ENCODE data around the gene CGB2.

The CGB2 gene

DNA sequence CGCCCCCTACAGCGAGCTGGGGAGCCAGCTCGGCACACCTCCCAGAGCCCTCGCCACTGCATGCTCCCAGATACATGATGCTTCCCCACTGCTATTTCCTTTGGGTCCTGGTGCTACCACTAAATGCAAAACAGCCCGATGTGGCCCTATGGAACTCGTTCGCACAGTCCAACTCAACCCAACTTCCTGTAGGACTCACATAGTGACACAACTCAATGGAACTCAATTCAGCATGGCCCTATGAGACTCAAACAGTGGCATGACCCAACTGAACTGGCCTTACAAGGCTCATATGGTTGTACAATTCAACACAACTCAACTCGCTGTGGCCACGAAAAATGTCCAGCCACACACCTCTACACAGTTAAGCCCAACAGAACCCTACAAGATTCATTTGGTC lies 37.3 kb downstream of the CGB2 start:
- DNase-seq: no peak

DNA sequence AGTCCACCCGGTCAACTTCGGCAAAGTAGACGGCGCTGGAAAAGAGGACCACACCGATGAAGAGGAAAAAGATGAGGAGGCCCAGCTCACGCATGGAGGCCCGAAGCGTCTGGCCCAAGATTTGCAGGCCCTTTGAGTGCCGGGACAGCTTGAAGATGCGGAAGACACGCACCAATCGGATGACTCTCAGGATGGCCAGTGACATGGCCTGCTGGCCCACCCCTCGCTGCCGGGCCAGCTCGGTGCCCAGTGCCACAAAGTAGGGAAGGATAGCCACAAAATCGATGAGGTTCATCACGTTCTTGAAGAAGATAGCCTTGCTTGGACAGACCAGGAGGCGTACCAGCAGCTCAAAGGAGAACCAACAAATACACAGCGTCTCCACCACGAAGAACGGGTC lies 38.7 kb downstream of the CGB2 start:
- no peak for DNase-seq

- no peak for DNase-seq
These were observed 40.3 kb downstream of the CGB2 start for GRCh38 chr19:49071860-49072547.

- DNase-seq: no peak
These were observed 42.1 kb downstream of the CGB2 start for GRCh38 chr19:49073514-49074378.

- peak in 8 of 14 donors; percentile 11 to 46 (median 28) for DNase-seq
These were observed 43.2 kb downstream of the CGB2 start for GRCh38 chr19:49074869-49075268.

DNA sequence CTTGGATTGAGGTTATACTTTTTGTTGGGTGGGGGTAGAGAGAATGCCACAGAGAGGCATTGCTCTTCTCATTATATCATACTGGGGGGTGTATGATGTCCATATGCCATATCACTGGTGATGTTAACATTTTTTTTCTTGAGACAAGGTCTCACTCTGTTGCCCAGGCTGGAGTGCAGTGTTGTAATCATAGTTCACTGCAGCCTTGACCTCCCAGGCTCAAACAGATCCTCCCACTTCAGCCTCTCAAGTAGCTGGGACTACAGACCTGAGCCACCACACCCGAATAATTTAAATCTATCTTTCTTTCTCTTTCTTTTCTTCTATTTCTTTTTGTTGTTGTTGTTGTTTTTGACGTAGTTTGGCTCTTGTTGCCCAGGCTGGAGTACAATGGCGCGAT lies 48.7 kb downstream of the CGB2 start:
- DNase-seq: no peak

DNA sequence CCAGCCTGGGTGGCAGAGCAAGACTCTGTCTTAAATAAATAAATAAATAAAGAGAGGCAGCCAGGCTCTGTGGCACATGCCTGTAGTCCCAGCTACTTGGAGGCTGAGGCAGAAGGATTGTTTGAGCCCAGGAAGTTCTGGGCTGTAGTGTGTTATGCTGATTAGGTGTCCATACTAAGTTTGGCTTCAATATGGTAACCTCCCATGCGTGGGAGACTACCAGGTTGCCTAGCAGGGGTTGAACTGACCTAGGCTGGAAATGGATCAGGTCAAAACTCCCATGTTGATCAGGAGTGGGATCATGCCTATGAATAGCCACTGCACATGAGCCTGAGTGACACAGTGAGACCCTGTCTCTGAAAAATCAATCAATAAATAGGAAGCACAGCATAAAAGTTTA lies 49.6 kb downstream of the CGB2 start:
- no peak for DNase-seq

Measured in C1 segment of cervical spinal cord (tissue), 14 donors.